Measurements from ENCODE around the gene DCUN1D3. TPM values are rescaled to one million over a fixed set of nuclear protein-coding genes. Genes with fewer than 3 reads are reported as not detected.

The DCUN1D3 gene
- total and polyA plus RNA-seq, 2 experiments from 2014 or later = 8.5 to 13.7 TPM

- H3K27ac Mint-ChIP-seq = no peak overlapping the region
- no peaks in the 10 kb centered on the region for H3F3A ChIP-seq (replicated peaks; ENCODE audit: low read depth)
- no peak overlapping the region for H3K4me2 ChIP-seq
- H3K4me1 Mint-ChIP-seq = no peaks in the 10 kb centered on the region; the same call in 1 of the 3 replicates
- H3K36me3 Mint-ChIP-seq (ENCODE audit: low read depth) = peaks cover 18% of the 10 kb centered on the region
- H3K9me2 ChIP-seq (ENCODE audit: insufficient read depth) = no peaks in the 10 kb centered on the region
- DNase-seq (ENCODE audit: low spot score) = no peak
- no peak overlapping the region for H2AFZ ChIP-seq
- peaks cover 2% of the 10 kb centered on the region for H3K27me3 Mint-ChIP-seq (ENCODE audit: insufficient read depth, low read depth, poor library complexity)
- H3K4me3 Mint-ChIP-seq = no peak overlapping the region
- ATAC-seq = no peak
- H3K4me1 ChIP-seq (ENCODE audit: insufficient read depth) = no peaks in the 10 kb centered on the region
- TF ChIP-seq ETS1 (IDR thresholded peaks at IDR 0.05) = no peak
- TF ChIP-seq CTCF (conservative IDR thresholded peaks at IDR 0.05; ENCODE audit: low read depth in 2 of 2) = no peak
- TF ChIP-seq ZNF462 (CRISPR knock-in tag; IDR thresholded peaks at IDR 0.05) = no peak
- TF ChIP-seq NANOG (IDR thresholded peaks at IDR 0.05; ENCODE audit: borderline replicate concordance) = no peak
- no peak for TF ChIP-seq ZNF114 (CRISPR knock-in tag; IDR thresholded peaks at IDR 0.05)
- TF ChIP-seq STAT1 (IDR thresholded peaks at IDR 0.05; ENCODE audit: unreplicated experiment) = no peak
- no peak for TF ChIP-seq EZH2 (IDR thresholded peaks at IDR 0.05; ENCODE audit: low read depth, unreplicated experiment)
- no peak for TF ChIP-seq JUNB (IDR thresholded peaks at IDR 0.05; ENCODE audit: unreplicated experiment)
- TF ChIP-seq ZNF331 (CRISPR knock-in tag; IDR thresholded peaks at IDR 0.05; ENCODE audit: low read depth) = no peak
- TF ChIP-seq CREB1 (CRISPR knock-in tag; IDR thresholded peaks at IDR 0.05; ENCODE audit: low read depth) = no peak
- TF ChIP-seq POLR2AphosphoS5 (IDR thresholded peaks at IDR 0.05; ENCODE audit: low read depth) = no peak
- TF ChIP-seq REST (IDR thresholded peaks at IDR 0.05; ENCODE audit: unreplicated experiment) = no peak
- TF ChIP-seq EZH2phosphoT487 (IDR thresholded peaks at IDR 0.05; ENCODE audit: unreplicated experiment) = no peak
- no peak overlapping the region for H3K27ac ChIP-seq (ENCODE audit: low read depth)
- no peaks in the 10 kb centered on the region for H3K79me2 ChIP-seq (replicated peaks; ENCODE audit: insufficient read depth)
- H3K4me3 ChIP-seq = no peak overlapping the region
- H3K36me3 ChIP-seq (ENCODE audit: insufficient read depth) = 0 out of 2 replicates have a peak, but pooled peaks cover 5% of the 10 kb centered on the region
- no peaks in the 10 kb centered on the region for H4K20me1 ChIP-seq (replicated peaks; ENCODE audit: insufficient read depth)
- H3K27me3 ChIP-seq (ENCODE audit: insufficient read depth) = no peaks in the 10 kb centered on the region
- no peaks in the 10 kb centered on the region for H3K9me3 Mint-ChIP-seq
Measured at GRCh38 chr16:20846030-20846429, 54.1 kb downstream of the DCUN1D3 start.
